Loucy (cell line): ENCODE data around the gene SBF2.

Source experiments
- CTCF ChIP-seq: fragments of 200-600 bp; sonication (generic); conservative IDR thresholded peaks from 2 replicates; pipeline ENCODE4 v1.5.1; 2014; ENCODE audit warnings: mild to moderate bottlenecking, antibody characterized with exemption, low read length
- EZH2phosphoT487 ChIP-seq: fragments of 200-600 bp; IDR thresholded peaks from 2 replicates; pipeline ENCODE4 v1.6.1; 2018; ENCODE audit warnings: antibody characterized with exemption, mild to moderate bottlenecking, moderate library complexity, borderline replicate concordance

GRCh38 chr11:10288881-10289764 is 4.9 kb downstream of the SBF2 start:
- TF ChIP-seq CTCF (no peak), EZH2phosphoT487 (no peak)
